SU-DHL-6 (cell line): ENCODE data around the gene UBR2.
"Not testable (repeated sequence)": the region's sequence is repeated elsewhere in the genome, so short reads cannot be mapped to it uniquely, and the experiment has no call there.

Experiments
- CTCF ChIP-seq: fragments of 200-600 bp; sonication (generic); IDR thresholded peaks from one replicate; pipeline ENCODE4 v1.5.1; 2017; ENCODE audit warnings: antibody characterized with exemption, mild to moderate bottlenecking, low read length, moderate library complexity; ENCODE audit not compliant: insufficient read depth, poor library complexity, severe bottlenecking
- EZH2phosphoT487 ChIP-seq: fragments of 200-600 bp; sonication (generic), shearing (Covaris generic); conservative IDR thresholded peaks from 2 replicates; pipeline ENCODE4 v1.6.1; 2018; ENCODE audit warnings: mild to moderate bottlenecking, antibody characterized with exemption, low read length, moderate library complexity, mixed read lengths

GRCh38 chr6:42674368-42674767 lies 110.5 kb downstream of the UBR2 start:
- TF ChIP-seq CTCF, EZH2phosphoT487: not testable (repeated sequence)
